Effector memory CD4-positive, alpha-beta T cell (primary cell): Measurements from ENCODE around the gene GPBAR1.

Experiments used
- DNase-seq, 3 donors: peaks; one replicate each; pipeline ENCODE4 v3.0.0-alpha.2; 2020
- H3K27ac ChIP-seq: 2 replicates; pipeline ENCODE4 v1.7.0; 2013; ENCODE audit warnings: mild to moderate bottlenecking, low read length, moderate library complexity; ENCODE audit not compliant: insufficient read depth, poor library complexity, severe bottlenecking
- H3K27me3 ChIP-seq: replicated peaks from 2 replicates; pipeline ENCODE4 v1.7.0; 2013; ENCODE audit warnings: mild to moderate bottlenecking, low read length; ENCODE audit not compliant: insufficient read depth, control insufficient read depth, poor library complexity, severe bottlenecking
- H3K36me3 ChIP-seq: 2 replicates; pipeline ENCODE4 v1.7.0; 2013; ENCODE audit warnings: mild to moderate bottlenecking, low read length, moderate library complexity; ENCODE audit not compliant: control insufficient read depth, insufficient read depth
- H3K4me1 ChIP-seq: 2 replicates; pipeline ENCODE4 v1.7.0; 2013; ENCODE audit warnings: low read length, mild to moderate bottlenecking; ENCODE audit not compliant: control insufficient read depth, insufficient read depth, poor library complexity, severe bottlenecking
- H3K4me3 ChIP-seq: 2 replicates; pipeline ENCODE4 v1.7.0; 2013; ENCODE audit warnings: low read length, low read depth, mild to moderate bottlenecking; ENCODE audit not compliant: insufficient read depth, poor library complexity, severe bottlenecking
- H3K9me3 ChIP-seq: 2 replicates; pipeline ENCODE4 v1.7.0; 2013; ENCODE audit warnings: mild to moderate bottlenecking, low read length, moderate library complexity; ENCODE audit not compliant: control insufficient read depth

GPBAR1 gene

DNA sequence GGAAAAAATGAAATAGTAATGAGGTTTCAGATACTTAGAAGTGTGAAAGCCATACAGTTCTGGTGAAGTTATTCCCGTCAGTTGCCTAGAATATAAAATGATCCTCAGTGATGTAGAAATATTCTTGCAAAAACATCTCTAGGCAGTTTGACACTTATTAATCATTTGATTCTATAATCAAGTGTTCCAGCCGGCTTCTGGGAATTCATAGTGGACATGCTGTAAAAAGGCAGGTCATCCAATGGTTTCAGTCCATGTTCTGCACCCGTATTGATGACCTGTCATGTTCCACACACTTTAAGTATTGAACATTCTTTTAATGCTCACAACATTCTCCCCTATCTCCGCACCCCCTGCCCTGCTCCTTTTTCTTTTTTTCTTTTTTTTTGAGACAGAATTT, 24.0 kb upstream of the GPBAR1 start:
- Histone ChIP-seq H3K9me3 (no peaks in the 10 kb centered on the region), H3K4me1 (no peaks in the 10 kb centered on the region), H3K27me3 (no peaks in the 10 kb centered on the region), H3K4me3 (no peak overlapping the region), H3K27ac (no peak overlapping the region), H3K36me3 (peaks cover 94% of the 10 kb centered on the region)
- no peak for DNase-seq

DNA sequence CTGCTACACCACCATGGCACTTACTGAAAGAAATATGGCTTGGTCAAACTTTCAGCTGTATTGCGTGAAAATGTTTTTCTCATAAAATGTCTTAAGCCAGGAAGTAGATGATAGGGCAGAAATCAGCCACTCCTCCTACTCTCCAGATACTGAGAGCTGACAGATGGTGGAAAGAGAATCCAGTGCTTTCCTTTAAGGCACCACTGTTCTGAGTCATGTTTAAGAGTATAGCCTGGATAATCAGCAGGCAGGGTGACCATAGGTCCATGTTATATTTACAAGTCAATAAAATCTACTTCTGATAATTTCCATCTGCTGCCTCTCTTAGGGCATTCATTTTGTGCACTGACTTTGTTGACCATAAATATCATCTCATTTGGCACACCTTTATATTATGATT, 21.9 kb upstream of the GPBAR1 start:
- no peaks in the 10 kb centered on the region for H3K9me3 ChIP-seq
- H3K27ac ChIP-seq = no peak overlapping the region
- H3K36me3 ChIP-seq = peaks cover 97% of the 10 kb centered on the region
- H3K27me3 ChIP-seq = no peaks in the 10 kb centered on the region
- no peak overlapping the region for H3K4me3 ChIP-seq
- no peaks in the 10 kb centered on the region for H3K4me1 ChIP-seq
- no peak for DNase-seq

DNA sequence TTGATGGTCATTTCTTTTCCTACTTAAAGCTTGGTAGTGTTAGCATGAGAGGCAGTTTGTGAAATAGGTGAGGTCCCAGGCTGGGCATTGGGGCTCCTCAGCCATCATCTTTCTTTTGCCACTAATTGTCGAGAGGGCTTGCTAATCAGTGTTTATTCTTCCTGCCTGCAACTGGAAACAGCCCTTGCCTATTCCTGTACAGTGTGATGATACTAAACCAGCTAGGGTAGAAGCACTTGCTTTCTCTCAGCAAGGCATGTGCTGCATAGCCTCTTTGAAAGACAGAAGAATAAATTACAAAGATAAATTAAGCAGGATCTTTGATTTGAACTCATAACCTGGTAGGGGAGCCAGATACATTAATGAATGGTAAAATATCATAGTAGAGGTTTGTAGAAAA, 16.6 kb upstream of the GPBAR1 start:
- no peak overlapping the region for H3K27ac ChIP-seq

DNA sequence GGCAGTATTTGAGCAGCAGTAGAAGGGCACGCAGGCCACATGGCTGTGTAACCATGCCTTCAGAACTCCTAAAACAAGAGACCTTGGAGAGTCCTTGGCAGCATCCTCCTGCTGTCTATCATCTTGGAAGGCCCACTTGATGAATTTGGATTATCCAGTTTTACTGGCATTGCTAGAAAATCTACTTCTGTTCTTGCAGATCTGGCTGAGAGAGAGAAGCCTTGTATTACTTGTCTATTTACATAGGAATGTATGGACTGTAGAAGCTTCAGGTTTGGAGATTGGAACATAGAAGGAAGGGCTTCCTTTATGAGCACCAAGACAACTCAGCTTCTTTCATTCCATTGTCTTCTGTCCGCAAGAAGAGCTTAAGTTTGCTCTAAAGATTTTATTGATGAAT, 16.1 kb upstream of the GPBAR1 start:
- no peaks in the 10 kb centered on the region for H3K9me3 ChIP-seq
- peaks cover 97% of the 10 kb centered on the region for H3K36me3 ChIP-seq
- no peak overlapping the region for H3K4me3 ChIP-seq
- H3K27me3 ChIP-seq = no peaks in the 10 kb centered on the region
- no peak overlapping the region for H3K27ac ChIP-seq
- H3K4me1 ChIP-seq = no peaks in the 10 kb centered on the region
- no peak for DNase-seq

More for the DNA sequence above, 16.6 kb upstream of the GPBAR1 start:
- no peaks in the 10 kb centered on the region for H3K4me1 ChIP-seq
- H3K27me3 ChIP-seq = no peaks in the 10 kb centered on the region
- no peaks in the 10 kb centered on the region for H3K9me3 ChIP-seq
- H3K4me3 ChIP-seq = no peak overlapping the region
- H3K36me3 ChIP-seq = peaks cover 97% of the 10 kb centered on the region
- DNase-seq = no peak

DNA sequence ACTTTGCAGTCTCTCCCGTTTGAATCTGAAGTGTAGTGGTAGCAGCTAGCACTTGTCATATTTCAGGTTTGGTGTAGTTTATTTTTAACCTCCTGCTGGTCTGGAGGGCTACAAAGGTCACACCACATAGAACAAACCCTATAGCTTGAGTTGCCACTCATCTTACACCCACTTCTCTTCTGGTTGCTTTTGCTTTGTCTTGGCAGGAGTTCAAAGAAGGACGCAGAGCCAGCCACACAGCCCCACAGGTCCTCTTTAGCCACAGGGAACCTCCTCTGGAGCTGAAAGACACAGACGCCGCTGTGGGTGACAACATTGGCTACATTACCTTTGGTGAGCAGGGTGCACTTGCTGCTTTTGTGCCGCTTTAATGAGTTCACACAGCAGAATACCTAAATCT, 15.6 kb upstream of the GPBAR1 start:
- Histone ChIP-seq H3K27me3 (no peaks in the 10 kb centered on the region), H3K9me3 (no peaks in the 10 kb centered on the region), H3K27ac (no peak overlapping the region), H3K36me3 (peaks cover 97% of the 10 kb centered on the region), H3K4me3 (no peak overlapping the region), H3K4me1 (no peaks in the 10 kb centered on the region)
- DNase-seq = no peak

DNA sequence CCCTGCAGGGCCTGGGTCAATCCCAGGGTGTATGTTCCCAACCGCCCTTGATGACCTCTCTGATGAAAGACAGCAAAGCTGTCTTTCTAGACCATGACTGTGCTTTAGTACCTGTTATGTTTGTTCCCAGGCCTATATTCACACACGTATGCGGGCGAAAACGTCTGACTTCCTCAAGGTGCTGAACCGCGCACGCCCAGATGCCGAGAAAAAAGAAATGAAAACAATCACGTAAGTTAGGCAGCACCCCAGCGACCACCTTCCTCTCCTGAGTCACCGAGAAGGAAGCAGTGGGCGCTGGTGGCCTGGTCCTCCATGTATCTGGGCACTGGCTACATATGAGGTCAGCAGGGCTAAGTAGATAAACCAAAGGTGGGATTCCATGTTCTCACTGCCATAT, 11.1 kb upstream of the GPBAR1 start:
- no peaks in the 10 kb centered on the region for H3K4me1 ChIP-seq
- no peak for DNase-seq
- peaks cover 97% of the 10 kb centered on the region for H3K36me3 ChIP-seq
- no peaks in the 10 kb centered on the region for H3K9me3 ChIP-seq
- H3K27ac ChIP-seq = no peak overlapping the region
- H3K4me3 ChIP-seq = no peak overlapping the region
- H3K27me3 ChIP-seq = no peaks in the 10 kb centered on the region

DNA sequence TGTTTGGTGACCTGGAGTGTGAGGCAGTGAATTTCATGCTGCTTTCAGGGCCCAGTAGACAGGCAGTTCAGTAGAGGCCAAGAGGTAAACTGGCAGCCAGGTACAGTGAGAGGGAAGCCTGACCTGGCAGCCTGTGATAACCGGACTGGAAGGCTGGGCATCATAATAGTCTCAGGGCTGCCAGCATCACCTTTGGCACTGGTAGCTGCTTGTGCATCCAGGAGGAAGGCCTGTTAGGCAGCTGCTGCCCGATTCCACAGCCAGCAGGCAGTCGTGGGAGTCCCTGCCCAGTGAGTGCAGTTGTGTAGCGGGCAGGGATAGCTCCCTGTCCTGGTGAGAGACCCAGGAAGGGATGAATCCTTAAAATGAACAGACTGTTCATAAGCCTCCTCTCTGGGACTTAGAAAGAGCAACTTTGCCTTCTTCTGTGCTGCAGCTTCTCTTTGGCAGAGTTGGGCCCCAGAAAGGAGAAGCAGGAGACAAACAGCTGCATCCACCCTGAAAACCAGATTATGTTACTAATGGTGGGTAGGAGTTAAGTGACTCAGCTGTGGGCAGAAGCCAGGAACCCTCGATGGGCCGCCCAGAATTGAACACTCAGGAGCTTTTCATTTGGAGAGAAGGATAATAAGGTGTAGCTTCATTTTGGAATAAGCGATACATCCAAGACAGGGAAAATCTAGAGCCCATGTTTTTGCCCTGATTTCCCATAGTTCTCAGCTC, 8.1 kb upstream of the GPBAR1 start:
- Histone ChIP-seq H3K4me1 (peaks cover 5% of the 10 kb centered on the region), H3K4me3 (no peak overlapping the region), H3K9me3 (no peaks in the 10 kb centered on the region), H3K36me3 (peaks cover 80% of the 10 kb centered on the region), H3K27me3 (no peaks in the 10 kb centered on the region), H3K27ac (peak overlapping the region; percentile 40)
- DNase-seq = no peak

DNA sequence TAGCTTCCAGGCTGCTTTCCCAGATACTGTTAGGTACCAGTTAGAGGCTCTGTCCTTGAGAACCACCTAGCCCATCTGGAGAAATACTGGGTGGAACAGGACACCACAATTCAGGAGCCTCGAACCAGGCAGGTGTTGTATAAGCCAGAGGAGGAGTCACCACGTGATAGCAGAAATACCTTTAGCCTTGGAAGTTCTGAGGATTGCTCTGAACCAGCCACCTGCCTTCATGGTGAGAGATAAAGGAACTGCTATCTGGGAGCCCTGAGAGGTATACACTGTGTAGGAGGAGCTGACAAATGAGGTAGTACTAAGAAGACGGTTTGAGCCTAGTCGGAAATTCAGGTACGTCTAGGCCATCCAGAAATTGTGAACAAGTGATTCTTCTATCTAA, 7.6 kb upstream of the GPBAR1 start:
- H3K9me3 ChIP-seq = no peaks in the 10 kb centered on the region
- H3K4me1 ChIP-seq = peaks cover 5% of the 10 kb centered on the region
- no peak overlapping the region for H3K4me3 ChIP-seq
- H3K36me3 ChIP-seq = peaks cover 75% of the 10 kb centered on the region
- no peak overlapping the region for H3K27ac ChIP-seq
- no peak for DNase-seq
- H3K27me3 ChIP-seq = no peaks in the 10 kb centered on the region

DNA sequence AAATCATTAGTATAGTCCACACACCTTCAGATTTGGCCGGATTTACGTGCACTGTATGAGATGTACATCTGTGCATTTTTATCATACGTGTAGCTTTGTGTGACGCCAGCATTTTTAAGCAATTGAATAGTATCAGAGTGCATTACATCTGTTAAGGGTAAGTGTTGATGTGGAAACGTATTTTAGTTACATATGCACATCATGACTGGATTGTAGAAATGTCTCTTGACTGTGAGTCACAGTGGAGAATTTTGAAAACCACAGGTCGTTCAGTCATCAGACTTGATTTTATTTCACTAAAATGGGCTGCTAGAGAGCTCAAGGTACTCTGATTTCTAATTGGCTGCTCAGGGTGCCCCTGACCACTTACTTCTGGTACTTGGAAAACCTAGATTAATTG, 5.4 kb upstream of the GPBAR1 start:
- Histone ChIP-seq H3K27me3 (no peaks in the 10 kb centered on the region), H3K9me3 (no peaks in the 10 kb centered on the region), H3K4me1 (peaks cover 5% of the 10 kb centered on the region), H3K27ac (no peak overlapping the region), H3K36me3 (peaks cover 53% of the 10 kb centered on the region), H3K4me3 (no peak overlapping the region)
- DNase-seq = no peak

DNA sequence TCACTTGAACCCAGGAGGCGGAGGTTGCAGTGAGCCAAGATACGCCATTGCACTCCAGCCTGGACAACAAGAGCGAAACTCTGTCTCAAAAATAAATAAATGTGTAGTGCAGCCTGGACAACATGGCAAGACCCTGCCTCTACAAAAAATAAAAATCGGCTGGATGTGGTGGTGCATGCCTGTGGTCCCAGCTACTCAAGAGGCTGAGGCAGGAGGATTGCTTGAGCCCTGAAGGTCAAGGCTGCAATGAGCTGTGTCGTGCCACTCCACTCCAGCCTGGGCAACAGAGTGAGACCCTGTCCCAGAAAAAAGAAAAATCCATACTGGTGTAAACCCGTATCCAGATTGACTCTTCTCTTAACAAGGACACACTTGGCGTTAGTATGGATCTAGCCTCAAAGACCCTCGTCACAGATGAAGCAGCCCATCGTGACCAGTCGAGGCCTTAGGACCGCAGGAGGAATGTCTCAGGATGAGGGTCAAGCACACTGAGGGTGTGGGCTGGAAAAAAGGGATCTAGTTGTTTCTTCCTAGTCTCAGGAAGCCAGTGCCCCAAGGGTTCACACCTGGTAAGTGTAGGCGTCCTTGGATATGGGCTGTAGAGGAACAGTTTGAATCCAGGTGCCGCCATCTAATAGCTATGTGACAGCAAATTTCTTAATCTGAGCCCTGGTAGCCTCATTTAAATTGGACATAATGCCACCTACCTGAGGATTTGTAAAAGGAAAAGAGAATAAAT, 4.0 kb upstream of the GPBAR1 start:
- H3K27me3 ChIP-seq = no peaks in the 10 kb centered on the region
- no peaks in the 10 kb centered on the region for H3K9me3 ChIP-seq
- peaks cover 39% of the 10 kb centered on the region for H3K36me3 ChIP-seq
- H3K27ac ChIP-seq = peak overlapping the region; percentile 54
- no peak overlapping the region for H3K4me3 ChIP-seq
- H3K4me1 ChIP-seq = peaks cover 5% of the 10 kb centered on the region
- DNase-seq = no peak
